Pancreas (tissue), 10 donors: Measurements from ENCODE around the gene FCN3. TPM values are rescaled to one million over a fixed set of nuclear protein-coding genes. Genes with fewer than 3 reads are reported as not detected.

Experiments
- ATAC-seq, 4 donors: fragments of 200-7000 bp; cut with Tn5 transposase; one replicate each; pipeline versions ENCODE4 v1.8.0 to v1.9.1; 2020; ENCODE audit warnings: mild to moderate bottlenecking in 4 of 4, moderate library complexity in 4 of 4
- DNase-seq, 6 donors: peaks; one replicate each; pipeline ENCODE4 v3.0.0-alpha.2; 2020
- FAIRE-seq: peaks from 2 replicates; lab custom pipeline; 2012; peaks lifted over from hg19 to GRCh38; lab: Jason Lieb, UNC
- H3K27ac ChIP-seq, 4 donors: fragments of 200-600 bp; sonication (generic); 1 replicate in 3 of 4; 2 replicates in 1 of 4; pipeline versions ENCODE4 v1.5.0 to v1.8.0; 2020
- H3K27me3 ChIP-seq, 4 donors: fragments of 200-600 bp; one replicate each; pipeline ENCODE4 v1.8.0; 2021
- H3K36me3 ChIP-seq, 3 donors: fragments of 200-600 bp; sonication (generic) in 1 of 3; one replicate each; pipeline versions ENCODE4 v1.5.0 to v1.8.0; 2020 to 2021
- H3K4me1 ChIP-seq, 3 donors: fragments of 200-600 bp; one replicate each; pipeline ENCODE4 v1.8.0; 2021
- H3K4me3 ChIP-seq, 4 donors: fragments of 200-600 bp; sonication (generic) in 2 of 4; one replicate each; pipeline versions ENCODE4 v1.5.0 to v1.8.0; 2020 to 2021
- H3K9me3 ChIP-seq, 4 donors: fragments of 200-600 bp; one replicate each; pipeline ENCODE4 v1.8.0; 2021
- CTCF ChIP-seq, 4 donors: fragments of 200-600 bp; sonication (generic) in 3 of 4; IDR thresholded peaks; one replicate each; pipeline versions ENCODE4 v1.5.0 to v1.8.0; 2021; ENCODE audit warnings: antibody characterized with exemption in 4 of 4
- WGBS, 2 donors: extraction: QIAGEN DNeasy Blood & Tissue Kit; methylation state at CpG; one replicate each; pipeline ENCODE4 v1.1.7; 2013; 5-methylcytosine and 5-hydroxymethylcytosine counted together
- intact Hi-C, 3 donors: fragments of 100-400 bp; cut with DNase I; formaldehyde crosslinking; loops; one replicate each; pipeline versions ENCODE4 v1.11.1 to v1.14.2; 2022
- polyA plus RNA-seq, 2 donors: library from polyadenylated mRNA; stranded (reverse); fragments of 200-250 nt; gene quantifications; one replicate each; pipeline ENCODE4 v1.2.3, GENCODE V29; 2013
- total RNA-seq, 6 donors: library from RNA; stranded (reverse); fragmentation: NEBNext Ultra II Directional in 4 of 6; extraction: Animal tissue kit (Norgen Biotek cat#: 25700) in 4 of 6; gene quantifications; one replicate each; pipeline versions ENCODE4 v1.2.1 to v1.2.4, GENCODE V29; 2021 to 2023
- donor health status: healthy with polysubstance abuse.
- donor health status: DM: no; HTN: no; CAD: no; lungs with moderate emphysema.
- donor health status: DM: no; HTN: no; CAD: no.
- donor health status: control.
- donor health status: control.
- donor health status: Bipolar disorder and iron deficiency.
- donor health status: DM: yes; HTN: yes; CAD: no.
- donor health status: DM: no; HTN: no; CAD: no.
- donor health status: DM: no; HTN: no; CAD: no.
- donor health status: DM: yes; HTN: yes; CAD: no.

The FCN3 gene
- total and polyA plus RNA-seq, 8 donors: 0.39 to 19.7 (median 3.7) TPM

- no peak for FAIRE-seq
- intact Hi-C loops: loop anchor here in 1 of 3 donors (10.0 kb wide), 1 partner anchor 92 kb away; no protein-coding TSS in a partner anchor
Measured at GRCh38 chr1:27397110-27397509, 22.5 kb upstream of the FCN3 start.

GRCh38 chr1:27395441-27396195, 21.0 kb upstream of the FCN3 start:
- Histone ChIP-seq H3K4me3 (no peak overlapping the region), H3K36me3 (no peaks in the 10 kb centered on the region), H3K27ac (no peak overlapping the region), H3K27me3 (no peaks in the 10 kb centered on the region), H3K4me1 (peaks cover 0 to 5% (median 4%) of the 10 kb centered on the region in 3 donors), H3K9me3 (no peaks in the 10 kb centered on the region)
- ATAC-seq (peak; percentile 47 to 73 (median 64)), DNase-seq (peak; percentile 52 to 90 (median 83)), FAIRE-seq (no peak)
- intact Hi-C loops: loop anchor here in 2 of 3 donors (2.0 to 10.0 kb wide), 2 partner anchors 91 to 97 kb away; no protein-coding TSS in a partner anchor
- peak; percentile 85 to 96 (median 92) for TF ChIP-seq CTCF (IDR thresholded peaks at IDR 0.05)
- 1 to 3% methylated on average over 10 of the region's 10 CpGs for WGBS, 2 donors

More at GRCh38 chr1:27397110-27397509, 22.5 kb upstream of the FCN3 start:
- Histone ChIP-seq H3K27ac (no peak overlapping the region), H3K4me1 (peaks cover 0 to 2% (median 2%) of the 10 kb centered on the region in 3 donors), H3K27me3 (no peaks in the 10 kb centered on the region), H3K36me3 (no peaks in the 10 kb centered on the region), H3K4me3 (no peak overlapping the region), H3K9me3 (no peaks in the 10 kb centered on the region)
- no peak for TF ChIP-seq CTCF (IDR thresholded peaks at IDR 0.05)
- ATAC-seq (no peak), DNase-seq (no peak)
- 67 to 87% methylated on average over 3 of the region's 3 CpGs for WGBS, 2 donors

GRCh38 chr1:27394925-27395324, 20.3 kb upstream of the FCN3 start:
- no peak for TF ChIP-seq CTCF (IDR thresholded peaks at IDR 0.05)
- Histone ChIP-seq H3K36me3 (no peaks in the 10 kb centered on the region), H3K4me1 (peaks cover 0 to 5% (median 4%) of the 10 kb centered on the region in 3 donors), H3K27me3 (no peaks in the 10 kb centered on the region), H3K4me3 (no peak overlapping the region), H3K27ac (no peak overlapping the region), H3K9me3 (no peaks in the 10 kb centered on the region)
- ATAC-seq (no peak), DNase-seq (peak in 1 of 6 donors; percentile 23), FAIRE-seq (no peak)
- 63 to 76% methylated on average over 1 of the region's 1 CpG for WGBS, 2 donors
- intact Hi-C loops: loop anchor here (2.0 to 10.0 kb wide), 4 partner anchors 38 to 98 kb away; no protein-coding TSS in a partner anchor

GRCh38 chr1:27394282-27394658, 19.6 kb upstream of the FCN3 start:
- intact Hi-C loops: loop anchor here (2.0 to 10.0 kb wide), 4 partner anchors 37 to 97 kb away; no protein-coding TSS in a partner anchor
- FAIRE-seq (no peak), DNase-seq (peak in 2 of 6 donors; percentile 43 to 49), ATAC-seq (no peak)
- no peaks in the 10 kb centered on the region for H3K9me3 ChIP-seq
- TF ChIP-seq CTCF (IDR thresholded peaks at IDR 0.05): no peak
- H3K4me1 ChIP-seq: peaks cover 0 to 5% (median 4%) of the 10 kb centered on the region in 3 donors
- H3K27me3 ChIP-seq: no peaks in the 10 kb centered on the region
- no peak overlapping the region for H3K4me3 ChIP-seq
- no peak overlapping the region for H3K27ac ChIP-seq
- no peaks in the 10 kb centered on the region for H3K36me3 ChIP-seq
- 93 to 95% methylated on average over 9 of the region's 9 CpGs for WGBS, 2 donors
